GM12874 (cell line): ENCODE results near the gene ACR.

Experiments
- TF ChIP-seq, protein P1 (sequence below): IDR thresholded peaks from 2 replicates; pipeline ENCODE4 v1.5.1; 2011; ENCODE audit warnings: low read depth, mild to moderate bottlenecking, control low read depth, low read length, moderate library complexity; ENCODE audit not compliant: insufficient read depth

The ACR gene

GRCh38 chr22:50726643-50727340, 11.2 kb upstream of the ACR start:
- TF ChIP-seq, protein P1, sequence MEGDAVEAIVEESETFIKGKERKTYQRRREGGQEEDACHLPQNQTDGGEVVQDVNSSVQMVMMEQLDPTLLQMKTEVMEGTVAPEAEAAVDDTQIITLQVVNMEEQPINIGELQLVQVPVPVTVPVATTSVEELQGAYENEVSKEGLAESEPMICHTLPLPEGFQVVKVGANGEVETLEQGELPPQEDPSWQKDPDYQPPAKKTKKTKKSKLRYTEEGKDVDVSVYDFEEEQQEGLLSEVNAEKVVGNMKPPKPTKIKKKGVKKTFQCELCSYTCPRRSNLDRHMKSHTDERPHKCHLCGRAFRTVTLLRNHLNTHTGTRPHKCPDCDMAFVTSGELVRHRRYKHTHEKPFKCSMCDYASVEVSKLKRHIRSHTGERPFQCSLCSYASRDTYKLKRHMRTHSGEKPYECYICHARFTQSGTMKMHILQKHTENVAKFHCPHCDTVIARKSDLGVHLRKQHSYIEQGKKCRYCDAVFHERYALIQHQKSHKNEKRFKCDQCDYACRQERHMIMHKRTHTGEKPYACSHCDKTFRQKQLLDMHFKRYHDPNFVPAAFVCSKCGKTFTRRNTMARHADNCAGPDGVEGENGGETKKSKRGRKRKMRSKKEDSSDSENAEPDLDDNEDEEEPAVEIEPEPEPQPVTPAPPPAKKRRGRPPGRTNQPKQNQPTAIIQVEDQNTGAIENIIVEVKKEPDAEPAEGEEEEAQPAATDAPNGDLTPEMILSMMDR = 0 out of 2 replicates have a peak, but pooled peaks have one; percentile 6

DNA sequence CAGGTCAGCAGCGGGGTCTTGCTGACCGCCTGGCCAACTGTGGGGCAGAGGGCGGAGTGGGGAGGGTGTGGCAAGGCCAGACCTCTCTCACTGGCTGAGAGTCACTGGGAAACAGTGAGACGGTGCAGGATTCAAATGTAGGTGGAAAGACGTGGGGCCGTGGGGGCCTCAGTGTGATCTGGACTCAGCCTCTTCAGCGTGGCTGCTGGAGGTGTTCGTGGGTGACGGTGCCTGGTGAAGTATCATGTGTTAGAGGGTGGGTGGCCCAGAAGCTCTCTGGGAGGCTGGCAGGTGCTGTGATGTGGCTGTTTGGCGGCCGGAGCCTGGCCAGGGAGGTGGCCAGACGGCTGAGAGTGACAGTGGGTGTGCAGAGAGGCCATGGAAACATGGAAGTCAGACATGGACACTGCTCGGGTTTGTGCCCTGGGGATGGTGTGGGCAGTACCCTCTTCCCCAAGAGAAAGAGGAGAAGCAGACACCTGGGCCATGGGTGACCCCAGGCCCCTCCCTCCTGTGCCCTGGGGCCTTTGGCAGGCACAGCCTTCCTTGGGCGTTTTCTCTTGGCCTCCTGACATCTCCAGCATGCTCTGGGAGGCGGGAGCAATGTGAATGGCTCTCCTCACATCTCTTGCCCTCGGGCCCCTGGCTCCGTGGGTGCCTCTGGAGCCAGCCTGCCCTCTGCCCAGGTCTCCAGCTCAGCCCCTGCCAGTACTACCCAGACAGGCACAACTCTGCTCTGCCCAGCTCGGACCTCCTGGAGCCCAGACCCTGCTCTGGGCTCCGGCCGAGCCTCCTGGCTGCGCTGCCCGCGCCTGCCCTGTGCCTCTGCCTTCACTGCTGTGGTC, 10.1 kb upstream of the ACR start:
- TF ChIP-seq, protein P1 = no peak

GRCh38 chr22:50728523-50728931, 9.5 kb upstream of the ACR start:
- TF ChIP-seq, protein P1 = no peak

GRCh38 chr22:50729391-50730012, 8.5 kb upstream of the ACR start:
- TF ChIP-seq, protein P1 = no peak

DNA sequence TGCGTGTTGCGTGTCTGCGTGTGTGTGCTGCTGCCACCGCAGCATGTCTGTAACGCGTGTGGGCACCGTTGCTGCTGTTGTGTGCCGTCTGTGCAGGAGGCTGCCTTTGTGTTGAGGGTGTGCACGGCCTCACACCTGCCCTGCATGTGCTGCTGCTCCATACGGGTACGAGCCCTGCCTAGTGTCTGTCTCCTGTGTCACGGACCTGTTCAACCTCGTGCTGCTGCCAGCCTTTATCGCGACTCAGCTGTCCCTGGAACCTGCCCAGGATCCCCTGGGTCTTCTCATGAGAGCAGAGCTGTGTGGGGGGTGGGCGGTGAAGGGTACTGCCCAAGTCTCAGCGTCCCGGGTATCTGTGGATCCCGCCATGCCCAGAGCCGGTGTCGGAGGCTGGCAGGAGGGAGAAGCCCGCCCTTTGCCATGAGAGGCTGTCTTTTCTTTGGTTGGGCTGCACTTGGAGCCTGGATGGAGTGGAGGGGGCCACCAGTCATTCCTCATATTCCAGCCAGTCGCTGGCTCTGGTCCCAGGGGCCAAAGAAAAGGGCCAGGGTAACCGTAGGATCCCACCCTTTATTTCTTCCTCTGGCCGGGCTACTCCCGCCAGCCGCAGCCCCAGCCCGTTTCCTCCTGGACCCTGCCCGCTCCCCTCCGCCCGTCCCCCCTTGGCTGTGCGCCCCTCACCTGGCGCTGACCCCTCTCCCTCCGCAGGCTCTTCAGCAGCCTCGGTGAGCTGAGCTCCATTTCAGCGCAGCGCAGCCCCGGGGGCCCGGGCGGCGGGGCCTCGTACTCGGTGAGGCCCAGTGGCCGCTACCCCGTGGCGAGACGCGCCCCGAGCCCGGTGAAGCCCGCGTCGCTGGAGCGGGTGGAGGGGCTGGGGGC, 7.8 kb upstream of the ACR start:
- TF ChIP-seq, protein P1 = no peak

- TF ChIP-seq, protein P1 = no peak
These were observed 6.9 kb upstream of the ACR start for GRCh38 chr22:50730941-50731661.
